Stimulated activated CD8-positive, alpha-beta memory T cell treated with anti-CD3 and anti-CD28 coated beads, Interleukin-2, amount 100 ng/mL, for 1 hour (primary cell): ENCODE data around the gene ATG5.

Experiments used
- DNase-seq, 2 donors: peaks; one replicate each; pipeline ENCODE4 v3.0.0-alpha.2; 2020; ENCODE audit warnings: low read depth in 2 of 2

ATG5 gene

GRCh38 chr6:106181664-106182418 lies 143.7 kb downstream of the ATG5 start:
- DNase-seq: no peak

GRCh38 chr6:106180208-106180607 lies 145.4 kb downstream of the ATG5 start:
- DNase-seq: no peak

- no peak for DNase-seq
Measured at GRCh38 chr6:106178900-106179299, 146.7 kb downstream of the ATG5 start.

- DNase-seq: no peak
Measured at GRCh38 chr6:106177786-106178185, 147.8 kb downstream of the ATG5 start.

GRCh38 chr6:106173124-106173879 lies 152.3 kb downstream of the ATG5 start:
- no peak for DNase-seq

GRCh38 chr6:106170030-106170791 lies 155.3 kb downstream of the ATG5 start:
- DNase-seq: no peak

- no peak for DNase-seq
Measured at GRCh38 chr6:106169517-106169916, 156.0 kb downstream of the ATG5 start.

- no peak for DNase-seq
Measured at GRCh38 chr6:106168097-106168888, 157.3 kb downstream of the ATG5 start.

- DNase-seq: no peak
Measured at GRCh38 chr6:106167096-106167814, 158.3 kb downstream of the ATG5 start.

- no peak for DNase-seq
Measured at GRCh38 chr6:106165885-106166485, 159.6 kb downstream of the ATG5 start.

GRCh38 chr6:106163966-106164877 lies 161.3 kb downstream of the ATG5 start:
- no peak for DNase-seq

- DNase-seq: no peak
Measured at GRCh38 chr6:106163446-106163965, 162.1 kb downstream of the ATG5 start.

GRCh38 chr6:106162921-106163320 lies 162.6 kb downstream of the ATG5 start:
- no peak for DNase-seq

GRCh38 chr6:106161893-106162292 lies 163.7 kb downstream of the ATG5 start:
- no peak for DNase-seq

- DNase-seq: no peak
Measured at GRCh38 chr6:106161311-106161874, 164.2 kb downstream of the ATG5 start.

GRCh38 chr6:106160189-106160588 lies 165.4 kb downstream of the ATG5 start:
- DNase-seq: no peak

- no peak for DNase-seq
Measured at GRCh38 chr6:106159531-106159940, 166.0 kb downstream of the ATG5 start.

- DNase-seq: no peak
Measured at GRCh38 chr6:106158816-106159215, 166.7 kb downstream of the ATG5 start.

GRCh38 chr6:106156863-106157262 lies 168.7 kb downstream of the ATG5 start:
- DNase-seq: no peak
